Progenitor cell of endocrine pancreas (in vitro differentiated cells): Measurements from ENCODE around the gene CDH13. TPM values are rescaled to one million over a fixed set of nuclear protein-coding genes. Genes with fewer than 3 reads are reported as not detected.
"Not testable (repeated sequence)": the region's sequence is repeated elsewhere in the genome, so short reads cannot be mapped to it uniquely, and the experiment has no call there.

Experiments
- DNase-seq: peaks from one replicate; pipeline ENCODE4 v3.0.0; 2021; ENCODE audit warnings: low spot score; ENCODE audit not compliant: unreplicated experiment
- H3K27ac Mint-ChIP-seq: 2 replicates; pipeline ENCODE4 v1.8.0; 2021; ENCODE audit warnings: mild to moderate bottlenecking, moderate library complexity, mixed read lengths
- H3K27me3 Mint-ChIP-seq: 2 replicates; pipeline ENCODE4 v1.8.0; 2021; ENCODE audit warnings: mixed read lengths
- H3K36me3 Mint-ChIP-seq: 2 replicates; pipeline ENCODE4 v1.8.0; 2022; ENCODE audit warnings: mixed read lengths; ENCODE audit not compliant: insufficient read depth
- H3K4me1 Mint-ChIP-seq: 2 replicates; pipeline ENCODE4 v1.8.0; 2021; ENCODE audit warnings: low read depth, mixed read lengths
- H3K4me3 Mint-ChIP-seq: 2 replicates; pipeline ENCODE4 v1.8.0; 2021; ENCODE audit warnings: low read depth, mild to moderate bottlenecking, moderate library complexity, mixed read lengths
- H3K9me3 Mint-ChIP-seq: 2 replicates; pipeline ENCODE4 v1.8.0; 2021; ENCODE audit warnings: low read depth, mixed read lengths
- CTCF ChIP-seq: fragments of 200-600 bp; sonication (generic); IDR thresholded peaks from one replicate; pipeline ENCODE4 v1.5.0; 2021; ENCODE audit warnings: antibody characterized with exemption, mild to moderate bottlenecking; ENCODE audit not compliant: unreplicated experiment
- total RNA-seq: library from RNA; stranded (reverse); gene quantifications from 2 replicates; pipeline ENCODE4 v1.2.1, GENCODE V29; 2021

The CDH13 gene
- total RNA-seq, 1 donor from 2014 or later = 0.38 TPM

- no peak for DNase-seq
- TF ChIP-seq CTCF = no peak
- Mint-ChIP-seq H3K9me3 (no peaks in the 10 kb centered on the region), H3K27me3 (peaks cover 9% of the 10 kb centered on the region), H3K27ac (no peak overlapping the region), H3K4me3 (no peak overlapping the region), H3K4me1 (peaks cover 1% of the 10 kb centered on the region), H3K36me3 (no peaks in the 10 kb centered on the region)
Observed at GRCh38 chr16:82915139-82915824, 288.5 kb downstream of the CDH13 start.

- Mint-ChIP-seq H3K4me3 (no peak overlapping the region), H3K9me3 (peaks cover 4% of the 10 kb centered on the region), H3K27me3 (peaks cover 10% of the 10 kb centered on the region), H3K36me3 (no peaks in the 10 kb centered on the region), H3K4me1 (peaks cover 1% of the 10 kb centered on the region), H3K27ac (no peak overlapping the region)
- no peak for DNase-seq
- no peak for TF ChIP-seq CTCF
Observed at GRCh38 chr16:82917886-82918595, 291.3 kb downstream of the CDH13 start.

- Mint-ChIP-seq H3K27me3 (peaks cover 3% of the 10 kb centered on the region), H3K4me1 (peaks cover 2% of the 10 kb centered on the region), H3K4me3 (no peak overlapping the region), H3K9me3 (peaks cover 4% of the 10 kb centered on the region), H3K36me3 (no peaks in the 10 kb centered on the region), H3K27ac (no peak overlapping the region)
- no peak for DNase-seq
- TF ChIP-seq CTCF = no peak
Observed at GRCh38 chr16:82924075-82924854, 297.5 kb downstream of the CDH13 start.

GRCh38 chr16:82926500-82926899, 299.7 kb downstream of the CDH13 start:
- no peak for TF ChIP-seq CTCF
- H3K27ac Mint-ChIP-seq = no peak overlapping the region
- no peak for DNase-seq
- peaks cover 3% of the 10 kb centered on the region for H3K27me3 Mint-ChIP-seq
- H3K9me3 Mint-ChIP-seq = no peaks in the 10 kb centered on the region
- H3K36me3 Mint-ChIP-seq = no peaks in the 10 kb centered on the region
- peaks cover 2% of the 10 kb centered on the region for H3K4me1 Mint-ChIP-seq
- H3K4me3 Mint-ChIP-seq = no peak overlapping the region

GRCh38 chr16:82933933-82934332, 307.2 kb downstream of the CDH13 start:
- H3K4me3 Mint-ChIP-seq, H3K36me3 Mint-ChIP-seq, H3K27ac Mint-ChIP-seq, DNase-seq: not testable (repeated sequence)
- H3K4me1 Mint-ChIP-seq = peaks cover 10% of the 10 kb centered on the region
- H3K9me3 Mint-ChIP-seq = peaks cover 23% of the 10 kb centered on the region
- peaks cover 10% of the 10 kb centered on the region for H3K27me3 Mint-ChIP-seq
